SIG-M5 treated with dmso at 0.1 percent for 504 hours (cell line): ENCODE results near the gene SUPT3H.

Experiments
- DNase-seq: peaks from one replicate; lab custom pipeline; 2025; ENCODE audit not compliant: unreplicated experiment; lab: John Stamatoyannopoulos, UW

SUPT3H gene

GRCh38 chr6:44855562-44856411, 521.9 kb downstream of the SUPT3H start:
- no peak for DNase-seq

DNA sequence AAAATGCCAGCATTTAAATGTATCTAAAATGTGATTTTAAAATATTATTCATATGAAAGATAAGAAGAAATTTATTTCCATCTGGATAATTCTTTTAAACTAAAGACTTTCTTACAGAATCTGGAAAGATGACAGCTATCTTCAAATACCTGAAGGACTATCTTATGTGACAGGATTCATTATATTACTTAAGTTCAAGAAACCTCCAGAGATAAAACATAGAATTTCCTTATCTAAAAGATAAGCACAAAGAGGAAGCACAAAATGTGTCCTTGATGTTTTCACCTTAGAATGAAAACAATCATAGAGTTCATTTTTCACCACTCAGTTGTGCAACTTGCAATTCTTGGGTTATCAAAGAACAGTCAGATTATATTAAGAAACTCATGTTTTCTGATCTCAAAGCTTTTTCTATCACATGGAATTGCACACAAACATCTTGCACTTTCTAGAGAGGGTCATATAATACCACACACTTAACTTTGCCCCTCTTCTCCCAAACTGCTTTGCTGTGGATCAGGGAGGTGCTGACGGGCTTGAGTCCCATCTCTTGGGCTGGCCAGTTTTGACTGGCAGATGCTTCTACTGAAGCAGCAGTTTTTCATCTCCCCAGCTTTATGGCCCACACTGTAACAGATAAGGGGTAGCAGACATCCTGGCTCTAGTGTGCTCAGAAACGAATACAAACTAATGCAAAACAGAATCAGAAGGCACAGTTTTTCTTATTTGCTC, 522.9 kb downstream of the SUPT3H start:
- DNase-seq: no peak

DNA sequence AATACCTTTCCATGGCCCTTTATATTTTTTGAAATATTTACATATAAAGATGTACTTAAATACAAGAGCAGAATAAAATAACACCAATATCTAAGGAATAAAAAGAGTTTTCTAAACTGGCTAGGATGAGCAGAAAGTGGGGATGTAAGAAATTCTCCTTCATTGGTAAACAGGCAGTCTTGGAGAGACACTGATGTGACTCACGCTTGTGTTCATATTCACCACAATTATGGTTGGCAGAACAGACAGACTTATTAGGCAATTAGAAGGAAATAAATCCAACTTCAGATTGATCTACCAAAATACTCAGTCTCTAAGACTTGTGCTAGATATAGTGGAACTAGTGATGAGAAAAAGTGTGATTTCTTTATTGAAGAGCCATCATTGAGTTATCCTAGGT, 526.6 kb downstream of the SUPT3H start:
- DNase-seq: no peak

DNA sequence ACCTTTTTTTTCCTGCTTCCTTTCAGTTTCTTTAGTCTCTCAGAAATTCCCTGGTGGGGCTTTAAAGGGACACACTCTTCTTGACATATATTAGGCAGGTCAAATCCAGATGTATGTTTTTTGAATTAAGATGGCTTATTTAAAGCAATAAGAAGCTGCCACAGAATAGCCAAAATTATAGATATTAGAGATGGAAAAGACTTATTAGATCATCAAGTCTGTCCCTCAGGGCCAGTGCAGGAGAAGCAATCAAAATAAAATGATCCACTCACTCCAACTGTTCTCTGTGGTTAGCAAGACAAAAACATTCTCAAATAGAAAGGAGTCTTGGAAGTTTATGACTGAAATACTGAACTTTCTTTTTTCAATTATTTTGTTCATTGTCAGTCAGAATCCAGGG, 527.4 kb downstream of the SUPT3H start:
- DNase-seq: no peak

DNA sequence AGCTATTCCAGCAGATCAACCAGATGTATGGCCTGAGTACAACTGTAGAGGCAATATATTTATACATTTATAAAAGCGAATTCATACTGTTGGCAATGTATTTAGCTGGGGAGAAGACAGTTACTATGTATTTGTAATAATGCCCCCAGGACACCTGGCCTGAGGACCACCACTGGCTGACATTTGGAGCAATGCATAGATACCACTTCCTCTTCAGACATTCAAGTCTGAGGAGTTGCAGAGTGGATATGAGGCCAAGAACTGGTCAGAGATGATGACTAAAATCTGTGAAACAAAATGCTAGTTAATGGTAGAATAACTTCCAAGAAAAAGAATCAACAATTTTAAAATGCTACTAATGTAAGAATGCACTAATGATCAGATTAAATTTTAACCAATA, 527.9 kb downstream of the SUPT3H start:
- no peak for DNase-seq

DNA sequence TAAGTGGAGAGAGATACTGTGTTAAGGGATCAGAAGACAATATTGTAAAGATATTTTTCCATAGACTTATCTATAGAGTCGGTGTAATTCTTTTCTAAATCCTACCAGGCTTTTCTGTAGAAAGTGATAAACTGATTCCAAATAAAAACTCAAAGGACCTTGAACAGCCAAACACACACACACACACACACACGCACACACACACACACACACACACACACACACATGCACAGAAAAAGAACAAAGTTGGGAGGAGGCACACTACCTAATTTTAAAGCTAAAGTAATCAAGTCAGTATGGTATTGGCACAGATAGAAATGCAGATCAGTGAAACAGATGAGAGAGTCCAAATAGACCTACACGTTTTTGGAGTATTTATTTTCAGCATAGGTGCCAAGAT, 534.0 kb downstream of the SUPT3H start:
- no peak for DNase-seq

DNA sequence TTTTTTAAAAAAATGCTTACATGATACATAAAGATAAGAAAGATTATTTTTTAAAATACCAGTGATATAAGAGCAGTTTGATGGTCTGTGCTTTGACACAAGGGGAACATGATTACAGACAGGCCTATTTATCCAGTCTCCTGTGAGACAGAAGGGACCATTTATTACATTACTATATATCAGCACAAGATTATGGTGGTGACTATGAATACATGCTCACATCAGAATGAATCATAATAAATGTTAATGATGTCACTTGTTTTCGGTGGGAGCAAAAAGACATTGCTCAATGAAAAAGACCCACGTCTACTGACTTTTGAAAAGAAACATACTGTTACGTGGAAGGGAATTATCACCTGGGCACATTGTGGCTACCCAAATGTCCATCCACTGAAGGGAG, 535.1 kb downstream of the SUPT3H start:
- no peak for DNase-seq

DNA sequence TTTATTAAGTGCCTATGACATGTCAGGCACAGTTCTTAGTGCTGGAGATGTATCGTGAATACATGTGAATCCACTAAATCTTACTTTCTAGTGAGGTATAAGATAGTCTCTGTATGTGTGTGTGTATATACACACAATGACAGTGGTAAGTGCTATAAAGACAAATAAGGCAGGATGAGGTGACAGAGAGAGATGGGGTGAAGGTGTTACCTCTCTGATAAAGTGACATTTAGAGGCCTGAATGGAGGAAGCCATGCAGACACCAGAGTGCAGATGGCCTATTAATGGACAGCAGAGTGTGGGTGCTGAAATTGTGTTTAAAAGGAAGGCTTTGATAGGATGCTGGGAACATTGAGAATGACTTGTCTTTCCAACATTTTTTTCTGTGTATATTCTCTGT, 535.9 kb downstream of the SUPT3H start:
- no peak for DNase-seq

DNA sequence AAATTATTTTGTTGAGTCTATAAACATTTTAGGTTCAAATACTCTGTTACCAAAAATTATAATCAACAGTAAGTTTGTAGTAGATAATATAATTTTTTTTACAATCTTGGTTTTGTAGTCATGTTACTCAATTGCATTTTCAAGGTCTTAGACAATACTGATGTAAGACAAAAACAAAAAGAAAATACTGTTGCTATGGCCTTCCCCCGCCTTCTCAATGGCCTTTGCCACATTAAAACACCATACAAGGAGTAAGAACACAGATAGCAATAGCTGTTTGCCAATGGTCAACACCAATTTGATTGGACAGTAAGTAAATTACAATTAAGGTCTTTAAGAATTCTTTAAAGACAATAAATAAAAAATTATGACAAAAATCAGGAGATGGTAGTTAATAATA, 540.0 kb downstream of the SUPT3H start:
- no peak for DNase-seq

DNA sequence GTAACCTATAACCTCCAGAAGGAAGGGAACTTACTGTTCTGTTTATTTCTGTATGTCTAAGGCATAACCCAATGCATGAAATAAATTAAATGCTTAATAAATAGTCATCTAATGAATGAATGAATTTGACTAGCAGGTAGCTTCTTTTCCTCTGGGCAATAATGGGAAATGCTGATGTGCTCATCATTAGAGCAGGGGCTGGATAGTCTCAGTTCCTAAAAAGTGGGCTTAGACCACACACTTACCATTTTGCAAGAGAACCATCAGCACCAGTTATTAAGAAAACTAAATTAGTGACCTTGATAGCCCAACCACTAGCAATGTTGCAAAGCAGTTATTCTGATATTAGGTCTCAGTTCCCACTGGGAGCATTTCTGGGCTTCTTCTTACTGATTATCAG, 540.5 kb downstream of the SUPT3H start:
- no peak for DNase-seq

DNA sequence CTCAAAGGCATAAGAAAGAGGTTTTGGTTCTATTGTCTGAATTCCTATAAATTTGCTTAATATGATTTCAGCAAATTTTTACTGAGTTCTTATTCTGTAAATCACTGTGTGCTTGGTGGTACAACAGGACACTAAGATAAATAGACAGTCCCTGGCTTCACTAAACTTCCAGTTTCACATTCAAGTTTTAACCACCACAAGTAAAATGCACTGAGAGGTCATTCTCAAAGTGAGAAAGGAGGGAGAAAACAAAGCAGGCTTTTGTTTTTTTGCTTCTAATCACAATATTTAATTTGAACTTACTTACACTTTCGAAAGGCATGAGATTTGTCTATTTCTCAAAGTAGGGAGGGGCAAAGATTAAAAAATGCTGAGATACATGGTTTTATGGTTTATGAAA, 544.5 kb downstream of the SUPT3H start:
- no peak for DNase-seq

DNA sequence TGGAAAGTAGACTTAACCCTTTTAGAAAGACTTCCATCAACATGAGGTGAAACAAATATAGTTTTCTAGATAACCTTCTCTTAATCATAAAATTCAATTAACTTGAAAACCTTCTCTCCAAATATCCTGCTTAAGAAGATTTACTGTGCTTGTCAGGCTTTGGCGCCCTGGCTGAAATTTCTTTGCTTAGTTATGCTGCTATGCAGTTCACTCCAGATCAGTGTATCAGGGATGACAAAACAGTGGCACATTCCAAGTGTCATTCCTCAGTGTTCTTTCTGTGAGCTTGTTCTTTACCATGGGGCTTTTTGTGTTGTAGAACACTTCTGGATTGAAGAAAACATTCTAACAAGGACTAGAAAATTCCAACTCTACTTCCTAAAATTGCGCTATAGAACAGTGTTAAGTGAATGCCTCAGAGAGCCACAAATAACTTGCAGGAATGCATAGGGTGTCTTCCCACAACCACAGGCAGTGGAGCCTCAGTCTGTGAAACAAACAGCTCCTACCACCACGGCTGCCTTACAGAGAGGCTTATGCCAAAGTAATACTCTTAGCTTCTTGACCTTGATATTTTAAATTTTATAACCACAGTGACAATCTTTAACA, 546.6 kb downstream of the SUPT3H start:
- DNase-seq: no peak

- no peak for DNase-seq
Observed at GRCh38 chr6:44829836-44830235, 547.9 kb downstream of the SUPT3H start.

DNA sequence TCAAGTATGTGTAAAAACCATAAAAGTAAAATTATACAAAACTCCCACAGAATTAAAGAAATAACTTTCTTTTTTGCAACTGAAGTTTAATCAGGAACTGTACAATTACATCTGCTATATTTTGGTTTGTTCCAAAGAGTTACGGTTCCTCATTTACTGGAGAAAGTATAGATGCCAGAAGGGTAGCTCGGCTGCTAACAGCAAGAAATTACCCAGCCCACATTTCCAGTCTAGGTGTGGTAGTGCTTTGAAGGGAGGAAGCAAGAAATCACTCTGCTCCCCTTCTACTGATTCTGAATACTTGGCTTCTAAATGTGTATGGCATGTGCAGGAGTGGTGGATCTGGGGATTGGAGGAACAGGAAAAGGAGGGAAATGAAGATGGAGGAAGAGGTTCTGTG, 549.0 kb downstream of the SUPT3H start:
- no peak for DNase-seq

DNA sequence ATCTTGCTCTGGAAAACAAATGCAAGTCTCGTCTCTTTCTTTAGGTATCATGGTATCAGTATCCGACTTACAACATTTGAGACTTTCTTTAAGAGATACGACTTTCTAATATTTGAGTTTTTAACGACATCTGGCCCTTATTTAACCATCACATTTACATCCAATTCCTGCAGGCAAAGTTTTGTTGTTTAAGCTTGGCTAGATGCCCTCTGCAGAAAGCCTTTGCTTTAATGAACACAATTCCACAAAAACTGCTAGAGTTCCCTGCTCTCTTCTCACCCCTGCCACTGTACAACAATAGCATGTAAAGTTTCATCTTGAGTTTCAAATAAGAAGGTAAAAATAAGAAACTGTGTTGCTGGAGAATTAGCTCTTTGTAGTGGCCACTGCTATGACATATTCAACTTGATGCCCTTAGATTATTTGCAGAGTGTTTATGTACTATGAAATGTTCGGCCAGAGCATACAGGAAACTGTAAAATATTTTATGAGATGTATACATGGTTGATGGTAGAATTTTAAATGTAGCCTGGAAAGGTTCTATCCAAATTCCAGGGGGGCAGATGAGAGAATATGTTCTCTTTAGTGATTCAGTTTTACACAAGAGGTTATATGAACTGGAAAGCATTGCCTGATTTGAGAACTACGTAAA, 551.6 kb downstream of the SUPT3H start:
- DNase-seq: no peak

DNA sequence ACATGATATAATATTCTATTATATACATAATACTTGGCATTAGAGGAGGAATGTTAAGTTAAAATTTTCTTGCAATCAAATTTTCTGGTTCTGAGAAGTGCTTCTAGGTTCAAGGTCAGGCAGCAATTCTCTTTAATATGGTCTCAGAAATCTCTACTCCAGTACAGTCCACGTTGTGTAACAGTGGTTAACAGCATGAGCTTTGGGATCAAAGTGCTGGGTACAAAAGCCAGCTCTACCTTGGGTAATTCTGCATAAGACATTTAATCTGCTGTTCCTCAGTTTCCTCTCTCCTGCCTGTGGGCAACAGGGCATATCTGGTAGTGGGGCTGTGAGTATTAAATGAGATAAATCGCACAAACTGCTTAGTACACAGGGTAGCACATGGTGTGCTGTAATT, 552.5 kb downstream of the SUPT3H start:
- no peak for DNase-seq

- DNase-seq: no peak
Observed at GRCh38 chr6:44824567-44824966, 553.2 kb downstream of the SUPT3H start.

DNA sequence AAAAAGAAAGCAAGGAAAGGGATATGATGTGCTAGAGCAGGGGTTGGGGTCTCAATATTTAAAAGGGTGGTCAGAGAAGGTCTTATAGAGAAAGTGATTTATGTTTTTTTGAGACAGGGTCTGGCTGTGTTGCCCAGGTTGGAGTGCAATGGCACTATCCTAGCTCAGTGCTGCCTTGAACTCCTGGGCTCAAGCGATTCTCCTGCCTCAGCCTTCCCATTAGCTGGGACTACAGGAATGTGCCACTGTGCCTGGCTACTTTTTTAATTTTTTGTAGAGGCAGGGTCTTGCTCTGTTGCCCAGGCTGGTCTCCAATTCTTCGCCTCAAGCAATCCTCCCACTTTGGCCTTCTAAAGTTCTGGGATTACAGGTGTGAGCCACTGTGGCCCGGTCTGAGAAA, 557.0 kb downstream of the SUPT3H start:
- no peak for DNase-seq

DNA sequence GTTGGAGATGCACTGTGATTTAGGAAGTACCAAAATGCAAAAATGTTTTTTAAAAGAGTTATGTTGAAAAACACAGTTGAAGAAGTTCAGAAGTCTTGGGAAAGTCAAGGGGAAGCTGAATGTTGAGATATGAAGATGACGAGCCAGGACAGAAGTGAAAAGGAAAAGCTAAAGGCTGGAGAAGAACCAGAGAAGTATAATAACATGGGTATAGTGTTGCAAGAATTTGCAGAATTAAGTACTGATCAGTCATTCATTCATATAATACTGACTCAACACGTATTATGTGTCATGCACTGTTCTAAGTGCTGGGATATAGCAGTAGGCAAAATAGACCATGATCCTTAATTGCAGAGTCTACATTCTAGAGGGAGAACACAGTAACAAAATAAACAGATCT, 557.4 kb downstream of the SUPT3H start:
- DNase-seq: no peak

DNA sequence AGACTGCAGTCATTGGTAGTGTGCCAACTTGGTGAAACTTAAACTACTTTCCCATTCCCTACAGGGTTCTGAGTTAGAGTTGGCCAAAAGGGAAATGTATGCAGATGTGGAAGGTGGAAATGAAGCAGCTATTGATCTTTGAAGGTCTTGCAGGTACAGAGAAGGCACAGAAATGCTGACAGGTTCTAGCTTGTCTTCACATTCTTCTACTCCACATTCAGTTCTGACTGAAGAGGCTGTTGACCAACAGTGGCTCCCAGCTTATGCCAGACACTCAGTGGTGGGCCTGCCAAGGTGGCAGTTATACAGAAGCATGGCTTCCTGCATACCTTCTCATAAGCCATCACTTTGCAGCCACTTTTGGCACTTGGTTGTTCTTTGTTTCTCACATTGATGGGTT, 566.3 kb downstream of the SUPT3H start:
- no peak for DNase-seq

GRCh38 chr6:44809258-44809657, 568.5 kb downstream of the SUPT3H start:
- DNase-seq: no peak

- DNase-seq: no peak
Observed at GRCh38 chr6:44808148-44808547, 569.6 kb downstream of the SUPT3H start.
